Ovary (tissue), 9 donors: ENCODE measurements around the gene PTCRA. TPM values are rescaled to one million over a fixed set of nuclear protein-coding genes. Genes with fewer than 3 reads are reported as not detected.
"Not testable (repeated sequence)": the region's sequence is repeated elsewhere in the genome, so short reads cannot be mapped to it uniquely, and the experiment has no call there.

Experiments used
- DNase-seq, 5 donors: peaks; one replicate each; pipeline ENCODE4 v3.0.0-alpha.2; 2019 to 2020
- H3K27ac ChIP-seq, 2 donors: fragments of 200-600 bp; one replicate each; pipeline versions ENCODE4 v1.5.1 to v1.8.0; 2019 to 2022
- H3K27me3 ChIP-seq: fragments of 200-600 bp; one replicate; pipeline ENCODE4 v1.8.0; 2022
- H3K36me3 ChIP-seq: fragments of 200-600 bp; sonication (generic); one replicate; pipeline ENCODE4 v1.5.1; 2019
- H3K4me1 ChIP-seq: one replicate; pipeline ENCODE4 v1.8.1; 2013; ENCODE audit warnings: mild to moderate bottlenecking, moderate library complexity; ENCODE audit not compliant: insufficient read depth
- H3K4me3 ChIP-seq: fragments of 200-600 bp; sonication (generic); one replicate; pipeline ENCODE4 v1.5.1; 2017
- H3K9me3 ChIP-seq, 2 donors: fragments of 200-600 bp in 1 of 2; sonication (generic) in 1 of 2; one replicate each; pipeline versions ENCODE4 v1.5.1 to v1.8.1; 2013 to 2019; ENCODE audit warnings: mild to moderate bottlenecking in 1 of 2, moderate library complexity in 1 of 2
- EP300 ChIP-seq: sonication (generic); formaldehyde crosslinking; IDR thresholded peaks from one replicate; pipeline ENCODE4 v1.6.1; 2017; ENCODE audit warnings: antibody characterized with exemption
- POLR2A ChIP-seq: fragments of 450-650 bp; IDR thresholded peaks from one replicate; pipeline ENCODE4 v1.6.1; 2017; ENCODE audit warnings: antibody characterized with exemption, mild to moderate bottlenecking, moderate library complexity
- WGBS, 3 donors: extraction: QIAGEN DNeasy Blood & Tissue Kit in 1 of 3; methylation state at CpG; one replicate each; pipeline versions ENCODE4 v1.1.5 to v1.1.7; 2013 to 2017; 5-methylcytosine and 5-hydroxymethylcytosine counted together
- intact Hi-C, 4 donors: fragments of 100-400 bp; cut with DNase I; formaldehyde crosslinking; loops; one replicate each; pipeline versions ENCODE4 v1.11.0 to v1.15.1; 2022 to 2023
- polyA plus RNA-seq, 2 donors: library from polyadenylated mRNA; stranded (reverse); fragments of 200-250 nt in 1 of 2; fragments of 350-450 nt in 1 of 2; fragmentation: Illumina TruSeq in 1 of 2; extraction: RNeasy Lipid Tissue Mini Kit (QIAGEN cat#74804) in 1 of 2; gene quantifications; one replicate each; pipeline ENCODE4 v1.2.3, GENCODE V29; 2013 to 2014
- total RNA-seq, 7 donors: library from RNA; depleted of rRNA in 2 of 7; stranded (reverse); fragments of >200 nt in 2 of 7; fragmentation: NEBNext Ultra II Directional in 3 of 7; extraction: Animal tissue kit (Norgen Biotek cat#: 25700) in 3 of 7; gene quantifications; one replicate each; pipeline versions ENCODE4 v1.1.0 to v1.2.4, GENCODE V29; 2016 to 2023
- TF ChIP-seq, protein P1 (sequence below), 3 donors: fragments of 450-650 bp in 2 of 3; fragments of 200-600 bp in 1 of 3; IDR thresholded peaks; one replicate each; pipeline versions ENCODE4 v1.5.1 to v1.8.0; 2016 to 2022; ENCODE audit warnings: antibody characterized with exemption in 3 of 3, mild to moderate bottlenecking in 1 of 3
- donor health status: DM: no; HTN: no; CAD: no; lungs with moderate emphysema.
- donor health status: DM: no; HTN: no; CAD: no.
- donor health status: Bipolar disorder and iron deficiency.
- donor health status: DM: yes; HTN: yes; CAD: no.
- donor health status: DM: no; HTN: no; CAD: no.
- donor health status: DM: yes; HTN: yes; CAD: no.

PTCRA gene
- total and polyA plus RNA-seq, 9 donors, result 0.55 TPM; not detected in 8

DNA sequence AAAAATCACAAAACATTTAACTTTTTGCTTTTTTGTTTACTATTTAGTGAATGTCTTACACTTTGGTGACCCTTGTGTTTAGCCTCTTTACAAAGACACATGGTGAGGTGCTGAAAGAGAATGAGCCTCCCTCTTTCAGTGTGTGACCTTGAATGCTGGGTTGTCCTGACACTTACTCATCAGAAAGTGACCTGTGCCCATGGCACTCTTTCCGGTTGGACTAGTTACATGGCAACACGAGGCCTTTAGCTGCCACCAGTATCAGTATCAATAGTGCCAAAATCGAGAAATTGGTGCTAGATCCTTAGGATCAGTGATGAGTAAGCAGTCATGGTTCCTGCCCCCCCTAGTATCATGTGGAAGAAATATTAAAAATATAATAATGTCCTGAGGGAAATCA, 38.2 kb upstream of the PTCRA start:
- TF ChIP-seq, protein P1, sequence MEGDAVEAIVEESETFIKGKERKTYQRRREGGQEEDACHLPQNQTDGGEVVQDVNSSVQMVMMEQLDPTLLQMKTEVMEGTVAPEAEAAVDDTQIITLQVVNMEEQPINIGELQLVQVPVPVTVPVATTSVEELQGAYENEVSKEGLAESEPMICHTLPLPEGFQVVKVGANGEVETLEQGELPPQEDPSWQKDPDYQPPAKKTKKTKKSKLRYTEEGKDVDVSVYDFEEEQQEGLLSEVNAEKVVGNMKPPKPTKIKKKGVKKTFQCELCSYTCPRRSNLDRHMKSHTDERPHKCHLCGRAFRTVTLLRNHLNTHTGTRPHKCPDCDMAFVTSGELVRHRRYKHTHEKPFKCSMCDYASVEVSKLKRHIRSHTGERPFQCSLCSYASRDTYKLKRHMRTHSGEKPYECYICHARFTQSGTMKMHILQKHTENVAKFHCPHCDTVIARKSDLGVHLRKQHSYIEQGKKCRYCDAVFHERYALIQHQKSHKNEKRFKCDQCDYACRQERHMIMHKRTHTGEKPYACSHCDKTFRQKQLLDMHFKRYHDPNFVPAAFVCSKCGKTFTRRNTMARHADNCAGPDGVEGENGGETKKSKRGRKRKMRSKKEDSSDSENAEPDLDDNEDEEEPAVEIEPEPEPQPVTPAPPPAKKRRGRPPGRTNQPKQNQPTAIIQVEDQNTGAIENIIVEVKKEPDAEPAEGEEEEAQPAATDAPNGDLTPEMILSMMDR (IDR thresholded peaks at IDR 0.05), result no peak
- no peak for TF ChIP-seq POLR2A
- no peak for TF ChIP-seq EP300
- 31 to 56% (median 34%) methylated on average over 3 of the region's 3 CpGs for WGBS, 3 donors
- no peak overlapping the region for H3K4me3 ChIP-seq
- intact Hi-C loops, result loop anchor here (2.0 to 10.0 kb wide), 5 partner anchors 93 to 217 kb away; partner anchors contain the start of genes BICRAL (in 1 of the 4) and PRPH2 (in 1 of the 4)
- H3K9me3 ChIP-seq, result no peaks in the 10 kb centered on the region
- H3K4me1 ChIP-seq, result peaks cover 3% of the 10 kb centered on the region
- no peaks in the 10 kb centered on the region for H3K27me3 ChIP-seq
- no peaks in the 10 kb centered on the region for H3K36me3 ChIP-seq
- H3K27ac ChIP-seq, result no peak overlapping the region
- no peak for DNase-seq

DNA sequence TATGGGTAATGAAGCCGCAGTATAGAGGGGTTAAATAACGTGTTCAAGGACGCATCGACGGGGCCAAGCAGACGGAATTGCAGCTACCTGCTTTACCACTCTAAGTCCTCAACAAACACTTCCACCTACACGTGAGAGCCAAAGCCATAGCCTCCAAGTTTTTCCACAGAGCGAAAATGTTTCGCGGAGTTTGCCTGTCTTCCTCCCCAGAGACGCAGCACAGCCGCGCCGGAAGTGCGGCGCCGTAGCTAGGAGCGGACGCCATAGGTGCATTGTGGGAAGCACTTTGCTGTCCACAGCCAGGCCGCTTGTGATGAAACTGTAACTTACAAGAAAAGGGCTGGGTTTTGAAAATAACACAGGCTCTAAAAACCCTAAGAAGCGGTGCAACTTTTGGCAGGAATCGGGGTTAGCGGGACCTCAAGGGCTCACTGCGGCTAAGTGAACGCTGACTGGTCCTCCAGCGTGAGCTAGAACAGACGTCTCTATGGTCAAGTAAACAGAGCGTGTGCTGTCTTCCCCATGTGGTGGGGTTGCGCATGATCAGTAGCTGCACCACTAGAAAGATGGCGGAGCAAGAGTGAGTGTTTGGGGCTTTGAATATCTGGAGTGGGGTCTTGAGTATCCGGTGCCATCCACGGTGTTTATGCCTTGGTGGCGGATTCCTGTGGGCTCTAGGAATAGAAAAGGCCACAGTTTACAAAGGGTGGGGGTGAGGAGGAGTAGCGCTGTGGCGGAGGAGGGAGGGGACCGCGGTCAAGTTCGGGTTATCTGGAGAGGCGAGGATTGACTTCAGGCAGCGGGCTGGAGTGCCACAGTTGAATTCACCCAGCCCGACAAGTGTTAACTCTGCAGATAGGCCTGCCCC, 36.2 kb upstream of the PTCRA start, which contains the start of gene RPL7L1:
Gene RPL7L1, plus strand, starts transcription at position 245 of the 868 bp plus-strand sequence. Its CDS starts 295 bp downstream, at position 540.
- no peaks in the 10 kb centered on the region for H3K36me3 ChIP-seq
- TF ChIP-seq, protein P1 (IDR thresholded peaks at IDR 0.05), result peak in 1 of 3 donors; percentile 47
- TF ChIP-seq POLR2A (peak; percentile 60), EP300 (no peak)
- peak; percentile 77 to 85 (median 81) for DNase-seq
- intact Hi-C loops, result loop anchor here in 3 of 4 donors (5.0 to 10.0 kb wide), 4 partner anchors 95 to 217 kb away; partner anchors contain the start of genes BICRAL (in 1 of the 3) and PRPH2 (in 1 of the 3)
- no peaks in the 10 kb centered on the region for H3K9me3 ChIP-seq
- H3K4me1 ChIP-seq, result peaks cover 3% of the 10 kb centered on the region
- H3K4me3 ChIP-seq, result peak within 1 kb of the TSS; percentile 72
- WGBS, 3 donors, result 0 to 1% (median 0%) methylated on average over 41 of the region's 41 CpGs
- H3K27ac ChIP-seq, result peak within 1 kb of the TSS; percentile 81 to 91
- no peaks in the 10 kb centered on the region for H3K27me3 ChIP-seq

DNA sequence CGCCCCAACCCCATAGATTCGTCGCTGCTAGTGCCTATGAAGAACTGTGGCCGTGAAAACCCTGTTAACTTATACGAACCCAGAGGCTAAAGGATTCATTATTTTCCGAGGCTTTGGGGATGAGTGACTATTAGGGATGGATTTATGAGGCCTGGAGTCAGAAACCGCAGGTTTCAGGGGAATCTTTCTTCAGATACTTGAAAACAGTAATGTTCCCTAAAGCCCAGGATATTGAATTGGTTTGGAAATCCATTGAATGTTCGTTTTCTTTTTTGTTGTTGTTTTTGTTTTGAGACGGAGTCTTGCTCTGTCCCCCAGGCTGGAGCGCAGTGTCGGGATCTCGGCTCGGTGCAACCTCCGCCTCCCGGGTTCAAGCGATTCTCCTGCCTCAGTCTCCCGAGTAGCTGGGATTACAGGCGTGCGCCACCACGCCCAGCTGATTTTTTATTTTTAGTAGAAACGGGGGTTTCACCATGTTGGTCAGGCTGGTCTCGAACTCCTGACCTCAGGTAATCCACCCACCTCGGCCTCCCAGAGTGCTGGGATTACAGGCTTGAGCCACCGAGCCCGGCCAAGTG, 35.5 kb upstream of the PTCRA start:
- H3K9me3 ChIP-seq, intact Hi-C loops: not testable (repeated sequence)
- WGBS, 3 donors, result 2 to 13% (median 5%) methylated on average over 25 of the region's 25 CpGs

DNA sequence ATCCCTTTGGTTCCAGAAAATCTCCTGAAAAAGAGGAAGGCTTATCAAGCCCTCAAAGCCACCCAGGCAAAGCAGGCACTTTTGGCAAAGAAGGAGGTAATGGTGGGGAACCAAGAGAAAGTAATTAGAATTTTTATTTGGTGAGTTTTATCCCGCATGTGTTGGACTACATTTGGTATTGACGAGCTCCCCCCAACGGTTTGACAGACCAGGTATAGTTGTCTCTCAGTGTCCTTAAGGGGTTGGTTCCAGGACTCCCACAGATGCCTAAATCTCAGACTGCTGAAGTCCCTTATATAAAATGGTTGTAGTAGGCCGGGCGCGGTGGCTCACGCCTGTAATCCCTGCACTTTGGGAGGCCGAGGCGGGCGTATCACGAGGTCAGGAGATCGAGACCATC, 35.0 kb upstream of the PTCRA start:
- H3K36me3 ChIP-seq, H3K4me1 ChIP-seq, DNase-seq, H3K27me3 ChIP-seq, H3K9me3 ChIP-seq, intact Hi-C loops: not testable (repeated sequence)
- 68 to 85% (median 77%) methylated on average over 12 of the region's 12 CpGs for WGBS, 3 donors
- peak overlapping the region; percentile 72 for H3K4me3 ChIP-seq
- peak overlapping the region; percentile 22 to 91 for H3K27ac ChIP-seq

More for the DNA sequence above, 35.5 kb upstream of the PTCRA start:
- H3K27me3 ChIP-seq, H3K4me1 ChIP-seq, DNase-seq, H3K36me3 ChIP-seq: not testable (repeated sequence)
- Histone ChIP-seq H3K4me3 (peak overlapping the region; percentile 72), H3K27ac (peak overlapping the region; percentile 81 to 91)

DNA sequence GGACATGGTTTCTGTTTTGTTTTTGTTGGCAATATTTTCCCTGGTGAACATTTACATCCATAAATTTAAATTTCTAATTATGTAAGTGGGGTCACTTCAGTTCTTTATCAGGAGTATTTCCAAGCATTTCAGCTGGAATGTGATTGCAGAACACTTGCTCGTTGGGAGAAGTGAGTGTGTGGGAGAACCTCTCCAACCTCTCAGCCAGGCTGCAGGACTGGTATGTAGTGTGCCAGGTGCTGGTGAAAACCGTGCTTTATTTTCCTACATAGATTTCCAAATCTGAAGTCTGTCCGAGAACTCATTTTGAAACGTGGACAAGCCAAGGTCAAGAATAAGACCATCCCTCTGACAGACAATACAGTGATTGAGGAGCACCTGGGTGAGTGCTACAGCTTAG, 30.2 kb upstream of the PTCRA start:
- no peaks in the 10 kb centered on the region for H3K36me3 ChIP-seq
- no peak overlapping the region for H3K27ac ChIP-seq
- DNase-seq, result no peak
- no peak for TF ChIP-seq EP300
- no peak for TF ChIP-seq POLR2A
- TF ChIP-seq, protein P1 (IDR thresholded peaks at IDR 0.05), result no peak
- H3K4me3 ChIP-seq, result no peak overlapping the region
- intact Hi-C loops, result no loop called here
- H3K27me3 ChIP-seq, result no peaks in the 10 kb centered on the region
- no peaks in the 10 kb centered on the region for H3K9me3 ChIP-seq
- 46 to 52% (median 47%) methylated on average over 4 of the region's 4 CpGs for WGBS, 3 donors
- H3K4me1 ChIP-seq, result no peaks in the 10 kb centered on the region

GRCh38 chr6:42888201-42888600, 27.7 kb upstream of the PTCRA start:
- intact Hi-C loops, H3K27ac ChIP-seq, H3K9me3 ChIP-seq, DNase-seq, H3K4me1 ChIP-seq, H3K36me3 ChIP-seq, H3K4me3 ChIP-seq, H3K27me3 ChIP-seq: not testable (repeated sequence)
- WGBS, 3 donors, result 92 to 94% (median 93%) methylated on average over 4 of the region's 4 CpGs
